Measurements from ENCODE around the gene NOL3.

GRCh38 chr16:67151431-67152097, 18.8 kb upstream of the NOL3 start:
- TF ChIP-seq, protein P1, sequence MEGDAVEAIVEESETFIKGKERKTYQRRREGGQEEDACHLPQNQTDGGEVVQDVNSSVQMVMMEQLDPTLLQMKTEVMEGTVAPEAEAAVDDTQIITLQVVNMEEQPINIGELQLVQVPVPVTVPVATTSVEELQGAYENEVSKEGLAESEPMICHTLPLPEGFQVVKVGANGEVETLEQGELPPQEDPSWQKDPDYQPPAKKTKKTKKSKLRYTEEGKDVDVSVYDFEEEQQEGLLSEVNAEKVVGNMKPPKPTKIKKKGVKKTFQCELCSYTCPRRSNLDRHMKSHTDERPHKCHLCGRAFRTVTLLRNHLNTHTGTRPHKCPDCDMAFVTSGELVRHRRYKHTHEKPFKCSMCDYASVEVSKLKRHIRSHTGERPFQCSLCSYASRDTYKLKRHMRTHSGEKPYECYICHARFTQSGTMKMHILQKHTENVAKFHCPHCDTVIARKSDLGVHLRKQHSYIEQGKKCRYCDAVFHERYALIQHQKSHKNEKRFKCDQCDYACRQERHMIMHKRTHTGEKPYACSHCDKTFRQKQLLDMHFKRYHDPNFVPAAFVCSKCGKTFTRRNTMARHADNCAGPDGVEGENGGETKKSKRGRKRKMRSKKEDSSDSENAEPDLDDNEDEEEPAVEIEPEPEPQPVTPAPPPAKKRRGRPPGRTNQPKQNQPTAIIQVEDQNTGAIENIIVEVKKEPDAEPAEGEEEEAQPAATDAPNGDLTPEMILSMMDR (IDR thresholded peaks at IDR 0.05): no peak
- no peak for TF ChIP-seq POLR2A (IDR thresholded peaks at IDR 0.05)

Data from right lobe of liver (tissue), 4 donors.